ENCODE data around the gene FAM168A. TPM values are rescaled to one million over a fixed set of nuclear protein-coding genes. Genes with fewer than 3 reads are reported as not detected.
A peak's percentile ranks its signal among the peaks of the same experiment; 100 is the strongest.

Gene FAM168A
- total RNA-seq, 4 donors from 2014 or later, result 28.8 to 53.5 (median 30.6) TPM

- H3K27ac ChIP-seq, result peak overlapping the region; percentile 54 to 96 (median 93)
- H3K27me3 ChIP-seq, result no peaks in the 10 kb centered on the region
- no peaks in the 10 kb centered on the region for H3K9me3 ChIP-seq
- H3K4me3 ChIP-seq, result peak overlapping the region; percentile 61 to 88 (median 69)
- TF ChIP-seq POLR2A (IDR thresholded peaks at IDR 0.05) (peak; percentile 16 to 19), EP300 (IDR thresholded peaks at IDR 0.05) (peak in 1 of 2 donors; percentile 41), CTCF (IDR thresholded peaks at IDR 0.05) (no peak)
- peaks cover 0 to 29% (median 20%) of the 10 kb centered on the region in 4 donors for H3K4me1 ChIP-seq
- 12 to 17% methylated on average over 23 to 27 of the region's 56 CpGs for WGBS, 2 donors
- DNase-seq (ENCODE audit: low spot score in 2 of 2), result peak; percentile 23 to 62
- H3K36me3 ChIP-seq, result no peaks in the 10 kb centered on the region
Observed at GRCh38 chr11:73376803-73377629, 220.9 kb downstream of the FAM168A start.

GRCh38 chr11:73376160-73376802 is 221.6 kb downstream of the FAM168A start, which contains the start of gene RELT:
RELT (plus strand) TSS chr11:73376399; CDS start chr11:73389137, 12,738 bp downstream.
- H3K4me1 ChIP-seq, result peaks cover 0 to 22% (median 16%) of the 10 kb centered on the region in 4 donors
- no peaks in the 10 kb centered on the region for H3K27me3 ChIP-seq
- TF ChIP-seq POLR2A (IDR thresholded peaks at IDR 0.05) (peak; percentile 86 to 91), CTCF (IDR thresholded peaks at IDR 0.05) (peak; percentile 92 to 97 (median 97)), EP300 (IDR thresholded peaks at IDR 0.05) (peak in 1 of 2 donors; percentile 37)
- peak; percentile 58 to 63 for DNase-seq (ENCODE audit: low spot score in 2 of 2)
- H3K9me3 ChIP-seq, result no peaks in the 10 kb centered on the region
- H3K27ac ChIP-seq, result peak within 1 kb of the TSS; percentile 54 to 96 (median 93)
- no peaks in the 10 kb centered on the region for H3K36me3 ChIP-seq
- 1 to 3% methylated on average over 23 to 41 of the region's 96 CpGs for WGBS, 2 donors
- peak within 1 kb of the TSS; percentile 61 to 88 (median 69) for H3K4me3 ChIP-seq

- H3K4me3 ChIP-seq, result peak overlapping the region in 3 of 4 donors; percentile 61 to 88 (median 75)
Observed at GRCh38 chr11:73375830-73376159, 222.1 kb downstream of the FAM168A start.

GRCh38 chr11:73374151-73374550 is 223.8 kb downstream of the FAM168A start:
- H3K4me3 ChIP-seq, result no peak overlapping the region
- H3K27me3 ChIP-seq, result no peaks in the 10 kb centered on the region
- peak overlapping the region in 2 of 4 donors; percentile 31 to 94 for H3K27ac ChIP-seq
- no peaks in the 10 kb centered on the region for H3K9me3 ChIP-seq
- H3K4me1 ChIP-seq, result peaks cover 0 to 17% (median 15%) of the 10 kb centered on the region in 4 donors
- peaks cover 0 to 4% (median 0%) of the 10 kb centered on the region in 3 donors for H3K36me3 ChIP-seq
- 58 to 60% methylated on average over 4 of the region's 4 CpGs for WGBS, 2 donors
- no peak for DNase-seq (ENCODE audit: low spot score in 2 of 2)
- TF ChIP-seq POLR2A (IDR thresholded peaks at IDR 0.05), result no peak
- TF ChIP-seq EP300 (IDR thresholded peaks at IDR 0.05), result no peak
- no peak for TF ChIP-seq CTCF (IDR thresholded peaks at IDR 0.05)

More at GRCh38 chr11:73375830-73376159, 222.1 kb downstream of the FAM168A start:
- TF ChIP-seq POLR2A (IDR thresholded peaks at IDR 0.05) (no peak), EP300 (IDR thresholded peaks at IDR 0.05) (peak in 1 of 2 donors; percentile 29)
- H3K9me3 ChIP-seq, result no peaks in the 10 kb centered on the region
- WGBS, 2 donors, result 59 to 72% methylated on average over 6 of the region's 6 CpGs
- DNase-seq (ENCODE audit: low spot score in 2 of 2), result no peak
- peak overlapping the region; percentile 54 to 96 (median 93) for H3K27ac ChIP-seq
- no peaks in the 10 kb centered on the region for H3K36me3 ChIP-seq
- no peaks in the 10 kb centered on the region for H3K27me3 ChIP-seq
- peaks cover 0 to 20% (median 16%) of the 10 kb centered on the region in 4 donors for H3K4me1 ChIP-seq

- DNase-seq (ENCODE audit: low spot score in 2 of 2), result no peak
- TF ChIP-seq EP300 (IDR thresholded peaks at IDR 0.05) (no peak), POLR2A (IDR thresholded peaks at IDR 0.05) (no peak)
- H3K4me3 ChIP-seq, result no peak overlapping the region
- H3K36me3 ChIP-seq, result peaks cover 0 to 21% (median 0%) of the 10 kb centered on the region in 3 donors
- no peaks in the 10 kb centered on the region for H3K27me3 ChIP-seq
- 55 to 56% methylated on average over 6 of the region's 6 CpGs for WGBS, 2 donors
- H3K9me3 ChIP-seq, result no peaks in the 10 kb centered on the region
- H3K4me1 ChIP-seq, result peaks cover 0 to 14% (median 12%) of the 10 kb centered on the region in 4 donors
- peak overlapping the region in 1 of 4 donors; percentile 1 for H3K27ac ChIP-seq
Observed at GRCh38 chr11:73372375-73372993, 225.4 kb downstream of the FAM168A start.

Data from tibial nerve (tissue), 4 donors.